ENCODE measurements around the gene RPE. TPM values are rescaled to one million over a fixed set of nuclear protein-coding genes. Genes with fewer than 3 reads are reported as not detected.

The RPE gene
- total and polyA plus RNA-seq, 10 of the 15 experiments (the other 5 are each of a cell fraction or from before 2014, with no cell fraction given), result 41.5 to 75.3 (median 46.8) TPM

GRCh38 chr2:210002158-210003157 lies at the start of gene RPE (continued):
- TF ChIP-seq SMAD5 (IDR thresholded peaks at IDR 0.05; ENCODE audit: low read depth), result peak; percentile 79
- TF ChIP-seq CBFB (IDR thresholded peaks at IDR 0.05; ENCODE audit: low read depth), result peak; percentile 56; the same call in 1 of the 2 replicates
- peak; percentile 67; the same call in 1 of the 2 replicates for TF ChIP-seq TAF1 (IDR thresholded peaks at IDR 0.05; ENCODE audit: borderline replicate concordance, low read depth, low read length)
- TF ChIP-seq ZBED1 (IDR thresholded peaks at IDR 0.05; ENCODE audit: borderline replicate concordance), result peak; percentile 27; the same call in 1 of the 2 replicates
- no peak for TF ChIP-seq REST (IDR thresholded peaks at IDR 0.05; ENCODE audit: low read depth, low read length)
- TF ChIP-seq CHD2 (IDR thresholded peaks at IDR 0.05; ENCODE audit: borderline replicate concordance, low read depth, low read length), result peak; percentile 52; the same call in 1 of the 2 replicates
- TF ChIP-seq ELK1 (IDR thresholded peaks at IDR 0.05; ENCODE audit: low read depth, low read length), result peak; percentile 58; the same call in 1 of the 2 replicates
- TF ChIP-seq RELB (IDR thresholded peaks at IDR 0.05; ENCODE audit: low read depth), result peak; percentile 69
- TF ChIP-seq RELA (IDR thresholded peaks at IDR 0.05; ENCODE audit: borderline replicate concordance, partially characterized antibody), result peak; percentile 44
- TF ChIP-seq USF2 (IDR thresholded peaks at IDR 0.05; ENCODE audit: borderline replicate concordance, low read depth, low read length), result no peak
- TF ChIP-seq ATF7 (IDR thresholded peaks at IDR 0.05; ENCODE audit: low read depth), result 0 out of 2 replicates have a peak, but pooled peaks have one; percentile 12
- peak; percentile 47; the same call in 1 of the 3 replicates for TF ChIP-seq POU2F2 (IDR thresholded peaks at IDR 0.05; ENCODE audit: borderline replicate concordance, low read depth, low read length)
- TF ChIP-seq TARDBP (IDR thresholded peaks at IDR 0.05; ENCODE audit: borderline replicate concordance), result 0 out of 2 replicates have a peak, but pooled peaks have one; percentile 27
- TF ChIP-seq HDAC6 (IDR thresholded peaks at IDR 0.05; ENCODE audit: unreplicated experiment), result no peak
- TF ChIP-seq ZBTB40 (IDR thresholded peaks at IDR 0.05; ENCODE audit: borderline replicate concordance), result peak; percentile 94
- no peak for TF ChIP-seq SREBF2 (IDR thresholded peaks at IDR 0.05; ENCODE audit: low read length)
- TF ChIP-seq NBN (IDR thresholded peaks at IDR 0.05), result peak; percentile 49; the same call in 1 of the 2 replicates

All from GM12878 (cell line).